NCI-H82 treated with DMSO at 0.1 percent for 48 hours (cell line): ENCODE data around the gene SRRT.

ENCODE experiments used
- DNase-seq: peaks from one replicate; lab custom pipeline; 2025; ENCODE audit not compliant: unreplicated experiment; lab: John Stamatoyannopoulos, UW

The SRRT gene

DNA sequence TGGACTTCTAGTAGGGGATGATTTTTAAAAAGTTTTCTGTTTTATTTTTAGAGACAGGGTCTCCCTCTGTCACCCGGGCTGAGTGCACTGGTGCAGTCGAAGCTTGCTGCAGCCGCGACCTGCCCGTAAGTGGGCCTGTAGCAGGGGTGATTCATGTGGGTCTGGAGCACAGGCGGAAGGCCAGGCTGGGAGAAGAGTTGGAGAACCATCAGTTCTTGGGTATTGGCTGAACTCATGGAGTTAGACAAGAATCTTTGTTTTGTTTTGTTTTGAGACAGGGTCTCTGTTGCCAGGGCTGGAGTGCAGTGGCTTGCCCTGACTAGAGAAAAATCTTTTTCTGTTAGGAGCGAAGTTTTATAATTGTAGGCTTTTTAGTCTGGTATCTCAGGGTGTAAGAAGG, 5.7 kb downstream of the SRRT start:
- DNase-seq = no peak

DNA sequence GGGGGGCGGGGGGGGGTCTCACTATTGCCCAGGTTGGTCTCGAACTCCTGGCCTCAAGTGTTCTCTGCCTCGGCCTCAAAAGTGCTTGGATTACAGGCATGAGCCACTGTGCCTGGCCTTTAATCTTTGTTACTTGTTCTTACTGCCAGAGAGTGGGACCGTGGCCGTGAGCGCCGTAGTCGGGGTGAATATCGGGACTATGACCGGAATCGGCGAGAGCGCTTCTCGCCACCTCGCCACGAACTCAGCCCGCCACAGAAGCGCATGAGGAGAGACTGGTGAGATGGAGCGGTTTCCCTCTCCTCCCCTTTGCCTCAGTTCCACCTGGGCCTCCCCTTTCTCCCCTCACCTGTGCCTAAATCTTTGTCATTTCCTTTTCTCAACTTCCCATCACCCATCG, 6.2 kb downstream of the SRRT start:
- DNase-seq = no peak

DNA sequence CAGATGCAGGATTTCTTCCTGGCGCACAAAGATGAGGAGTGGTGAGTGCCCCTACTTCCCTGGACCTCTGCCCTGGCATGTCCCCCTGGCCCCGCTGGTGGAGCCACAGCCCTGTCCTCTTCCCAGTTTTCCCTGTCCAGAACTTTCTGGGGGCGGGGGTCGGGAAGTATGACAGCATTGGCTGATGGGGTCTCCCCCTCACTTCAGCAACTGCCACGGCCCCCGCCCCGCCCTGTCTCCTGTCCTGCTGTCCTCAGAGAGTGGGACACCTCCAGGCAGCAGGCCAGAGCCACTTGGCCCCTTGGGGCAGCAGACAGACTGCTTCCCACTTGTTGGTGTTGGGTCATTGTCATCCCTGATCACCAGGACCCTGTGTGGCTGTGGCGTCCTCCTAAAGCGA, 7.3 kb downstream of the SRRT start:
- no peak for DNase-seq

GRCh38 chr7:100882785-100883526, 8.1 kb downstream of the SRRT start:
- DNase-seq = no peak

DNA sequence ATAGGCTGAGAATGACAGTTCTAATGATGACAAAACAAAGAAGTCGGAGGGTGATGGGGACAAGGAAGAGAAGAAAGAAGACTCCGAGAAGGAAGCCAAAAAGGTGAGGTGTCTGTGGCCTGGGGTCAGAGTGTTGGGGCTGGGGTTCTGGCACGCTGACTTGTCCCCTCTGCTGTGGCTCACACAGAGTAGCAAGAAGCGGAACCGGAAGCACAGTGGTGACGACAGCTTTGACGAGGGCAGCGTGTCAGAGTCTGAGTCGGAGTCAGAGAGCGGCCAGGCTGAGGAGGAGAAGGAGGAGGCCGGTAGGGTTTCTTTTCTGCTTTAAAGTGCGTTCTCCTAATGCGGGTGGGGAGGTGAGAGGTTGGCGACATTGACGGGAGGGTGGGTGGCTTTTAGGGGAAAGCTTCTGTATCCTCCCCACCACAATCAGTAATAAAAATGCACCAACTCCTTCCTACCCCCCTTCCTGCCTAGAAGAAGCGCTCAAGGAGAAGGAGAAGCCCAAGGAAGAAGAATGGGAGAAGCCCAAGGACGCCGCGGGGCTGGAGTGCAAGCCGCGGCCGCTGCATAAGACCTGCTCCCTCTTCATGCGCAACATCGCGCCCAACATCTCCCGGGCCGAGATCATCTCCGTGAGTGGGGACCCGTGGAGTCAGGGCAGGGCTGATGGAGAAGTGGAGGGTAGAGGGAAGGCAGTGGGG, 10.0 kb downstream of the SRRT start:
- no peak for DNase-seq

DNA sequence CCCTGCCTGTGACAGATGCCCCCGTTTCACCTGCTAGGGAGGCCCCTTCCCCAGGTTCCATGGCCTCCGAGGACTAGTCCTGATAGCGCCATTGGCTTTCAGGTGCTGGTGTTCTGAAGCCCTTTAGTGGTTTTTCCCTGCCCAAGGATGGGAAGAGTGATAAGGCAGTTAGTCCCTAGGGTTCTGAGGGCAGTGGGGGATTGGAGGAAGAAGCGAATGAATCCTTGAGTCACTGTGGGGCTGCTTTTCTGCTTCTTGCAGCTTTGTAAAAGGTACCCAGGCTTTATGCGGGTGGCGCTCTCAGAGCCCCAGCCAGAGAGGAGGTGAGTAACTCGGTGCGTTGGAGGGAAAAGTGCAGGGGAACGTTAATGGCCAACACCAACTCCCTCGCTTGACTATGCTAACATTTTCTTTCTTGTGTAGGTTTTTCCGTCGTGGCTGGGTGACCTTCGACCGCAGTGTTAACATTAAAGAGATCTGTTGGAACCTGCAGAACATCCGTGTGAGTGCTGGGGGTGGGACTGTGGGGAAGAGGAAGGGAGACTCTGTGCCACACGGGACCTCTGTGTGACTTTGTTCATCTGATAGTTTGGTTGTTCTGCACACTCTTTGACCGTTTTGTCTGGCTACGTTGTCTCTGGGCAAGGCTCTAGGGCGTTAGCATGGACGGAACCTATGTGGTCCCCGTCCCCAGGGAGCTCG, 10.7 kb downstream of the SRRT start:
- no peak for DNase-seq

GRCh38 chr7:100886142-100886935, 11.4 kb downstream of the SRRT start:
- DNase-seq = no peak

- no peak for DNase-seq
These were observed 12.1 kb downstream of the SRRT start for GRCh38 chr7:100886936-100887515.

GRCh38 chr7:100887516-100888290, 12.8 kb downstream of the SRRT start:
- DNase-seq = no peak

- no peak for DNase-seq
These were observed 13.5 kb downstream of the SRRT start for GRCh38 chr7:100888291-100888987.

GRCh38 chr7:100888988-100889750, 14.3 kb downstream of the SRRT start, which contains the start of gene UFSP1:
Gene UFSP1, minus strand, starts transcription at chr7:100889715. Its CDS starts 444 bp downstream, at chr7:100889271.
- no peak for DNase-seq

DNA sequence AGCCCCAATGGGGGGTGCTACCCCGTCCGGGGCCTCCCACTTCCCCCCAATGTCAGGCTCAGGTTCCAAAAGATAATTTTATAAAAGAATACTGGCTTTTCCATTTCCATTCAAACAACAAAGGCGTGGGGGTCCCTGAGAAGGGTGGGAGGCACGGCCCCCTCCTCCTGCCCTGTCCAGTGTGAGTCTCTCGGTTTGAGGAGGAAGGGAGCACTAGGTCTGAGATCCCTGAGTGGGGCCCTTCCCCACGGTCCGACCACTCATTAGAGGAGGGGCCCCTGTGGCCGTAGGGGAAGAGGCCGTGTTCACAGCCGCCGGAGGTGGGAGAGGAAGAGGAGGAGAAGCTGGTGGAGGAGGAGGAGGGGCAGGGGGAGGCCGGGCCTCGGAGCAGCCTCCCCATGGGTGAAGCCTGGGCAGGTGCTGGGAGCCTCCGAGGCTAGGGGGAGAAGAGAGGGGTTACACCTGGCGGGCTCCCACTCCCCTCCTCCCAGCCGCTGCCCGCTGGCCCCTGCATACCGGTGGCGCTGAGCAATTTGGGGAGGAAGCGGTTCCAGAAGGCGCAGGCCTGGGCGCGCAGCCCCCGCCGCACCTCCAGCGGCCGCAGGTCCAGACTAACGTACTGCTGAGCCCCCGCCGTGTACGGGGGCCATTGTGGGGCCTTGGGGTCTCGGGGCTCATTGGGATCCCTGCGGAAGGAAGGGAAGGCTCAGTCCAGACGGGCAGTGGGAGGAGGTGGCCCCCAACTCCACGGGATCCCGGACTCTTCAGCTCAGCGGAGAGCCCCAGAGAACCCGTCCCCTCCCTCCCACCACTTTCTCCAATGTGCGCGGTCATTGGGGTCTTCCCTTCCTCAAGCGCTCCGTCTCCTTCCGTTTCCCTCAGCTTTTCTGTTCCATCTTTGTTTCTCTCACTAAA, 16.0 kb downstream of the SRRT start:
- DNase-seq = no peak

GRCh38 chr7:100891568-100892247, 16.8 kb downstream of the SRRT start:
- no peak for DNase-seq

DNA sequence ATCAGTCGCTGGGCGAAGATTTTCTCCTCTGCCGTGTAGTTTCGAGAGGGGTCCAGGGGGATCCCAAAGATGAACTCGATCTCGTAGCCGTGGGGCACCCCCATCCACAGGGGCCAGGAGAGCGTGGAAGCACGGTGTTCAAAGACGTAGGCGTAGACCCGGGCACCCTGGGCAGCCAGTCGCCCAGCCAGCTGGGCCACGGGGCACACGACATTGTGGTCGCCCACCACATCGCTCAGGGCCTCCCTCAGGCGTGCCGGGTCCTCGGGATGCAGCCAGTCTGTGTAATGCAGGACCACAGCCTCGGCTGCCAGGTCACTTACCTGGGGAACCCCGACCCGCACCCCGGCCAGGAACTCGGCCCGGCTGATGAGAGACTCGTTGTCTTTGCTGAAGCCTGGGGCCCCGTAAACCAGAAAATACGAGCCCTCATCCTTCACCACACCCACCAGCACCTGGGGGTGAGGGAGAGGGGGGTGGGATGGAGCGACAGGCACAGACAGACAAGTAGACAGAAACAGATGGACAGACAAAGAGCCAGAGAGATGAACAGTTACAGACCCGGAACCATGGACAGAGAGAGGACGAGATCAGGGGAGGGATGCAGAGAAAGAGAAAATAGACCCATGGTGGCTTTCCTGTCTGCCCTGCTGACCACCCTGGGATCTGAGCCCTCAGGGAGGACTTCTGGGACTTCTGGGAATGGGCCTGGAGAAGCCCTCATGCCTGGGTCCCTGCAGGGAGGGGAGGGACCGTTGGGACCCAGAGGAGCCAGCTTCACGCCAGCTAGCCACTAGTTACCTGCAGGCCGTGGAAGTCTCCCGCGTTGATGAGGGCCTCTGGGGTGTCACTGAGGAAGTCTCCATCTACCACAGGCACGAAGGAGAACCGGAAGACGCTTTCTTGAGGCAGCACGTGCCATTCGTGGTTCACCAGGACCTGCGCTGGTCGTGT, 17.7 kb downstream of the SRRT start:
- DNase-seq = no peak

- no peak for DNase-seq
These were observed 18.5 kb downstream of the SRRT start for GRCh38 chr7:100893318-100893895.
